Fibroblast of mammary gland (primary cell): Measurements from ENCODE around the gene PDGFRB.

Source experiments
- DNase-seq: peaks from one replicate; pipeline ENCODE4 v3.0.0-alpha.2; 2010; ENCODE audit warnings: low read depth
- H3K4me3 ChIP-seq: 2 replicates; pipeline ENCODE4 v1.5.1; 2011; ENCODE audit warnings: low read depth, mild to moderate bottlenecking, low read length, moderate library complexity; ENCODE audit not compliant: control insufficient read depth
- TF ChIP-seq, protein P1 (sequence below): conservative IDR thresholded peaks from 2 replicates; pipeline ENCODE4 v1.5.1; 2011; ENCODE audit warnings: low read depth, low read length, inconsistent platforms; ENCODE audit not compliant: control insufficient read depth, insufficient read depth

Gene PDGFRB

GRCh38 chr5:150122536-150123481 lies 32.8 kb downstream of the PDGFRB start:
- H3K4me3 ChIP-seq, result no peak overlapping the region
- no peak for DNase-seq
- TF ChIP-seq, protein P1, sequence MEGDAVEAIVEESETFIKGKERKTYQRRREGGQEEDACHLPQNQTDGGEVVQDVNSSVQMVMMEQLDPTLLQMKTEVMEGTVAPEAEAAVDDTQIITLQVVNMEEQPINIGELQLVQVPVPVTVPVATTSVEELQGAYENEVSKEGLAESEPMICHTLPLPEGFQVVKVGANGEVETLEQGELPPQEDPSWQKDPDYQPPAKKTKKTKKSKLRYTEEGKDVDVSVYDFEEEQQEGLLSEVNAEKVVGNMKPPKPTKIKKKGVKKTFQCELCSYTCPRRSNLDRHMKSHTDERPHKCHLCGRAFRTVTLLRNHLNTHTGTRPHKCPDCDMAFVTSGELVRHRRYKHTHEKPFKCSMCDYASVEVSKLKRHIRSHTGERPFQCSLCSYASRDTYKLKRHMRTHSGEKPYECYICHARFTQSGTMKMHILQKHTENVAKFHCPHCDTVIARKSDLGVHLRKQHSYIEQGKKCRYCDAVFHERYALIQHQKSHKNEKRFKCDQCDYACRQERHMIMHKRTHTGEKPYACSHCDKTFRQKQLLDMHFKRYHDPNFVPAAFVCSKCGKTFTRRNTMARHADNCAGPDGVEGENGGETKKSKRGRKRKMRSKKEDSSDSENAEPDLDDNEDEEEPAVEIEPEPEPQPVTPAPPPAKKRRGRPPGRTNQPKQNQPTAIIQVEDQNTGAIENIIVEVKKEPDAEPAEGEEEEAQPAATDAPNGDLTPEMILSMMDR, result no peak

GRCh38 chr5:150122158-150122510 lies 33.5 kb downstream of the PDGFRB start:
- DNase-seq, result no peak
- no peak overlapping the region for H3K4me3 ChIP-seq
- TF ChIP-seq, protein P1, result peak; percentile 11

GRCh38 chr5:150121448-150122157 lies 34.0 kb downstream of the PDGFRB start:
- DNase-seq, result no peak
- TF ChIP-seq, protein P1, result no peak
- H3K4me3 ChIP-seq, result no peak overlapping the region

DNA sequence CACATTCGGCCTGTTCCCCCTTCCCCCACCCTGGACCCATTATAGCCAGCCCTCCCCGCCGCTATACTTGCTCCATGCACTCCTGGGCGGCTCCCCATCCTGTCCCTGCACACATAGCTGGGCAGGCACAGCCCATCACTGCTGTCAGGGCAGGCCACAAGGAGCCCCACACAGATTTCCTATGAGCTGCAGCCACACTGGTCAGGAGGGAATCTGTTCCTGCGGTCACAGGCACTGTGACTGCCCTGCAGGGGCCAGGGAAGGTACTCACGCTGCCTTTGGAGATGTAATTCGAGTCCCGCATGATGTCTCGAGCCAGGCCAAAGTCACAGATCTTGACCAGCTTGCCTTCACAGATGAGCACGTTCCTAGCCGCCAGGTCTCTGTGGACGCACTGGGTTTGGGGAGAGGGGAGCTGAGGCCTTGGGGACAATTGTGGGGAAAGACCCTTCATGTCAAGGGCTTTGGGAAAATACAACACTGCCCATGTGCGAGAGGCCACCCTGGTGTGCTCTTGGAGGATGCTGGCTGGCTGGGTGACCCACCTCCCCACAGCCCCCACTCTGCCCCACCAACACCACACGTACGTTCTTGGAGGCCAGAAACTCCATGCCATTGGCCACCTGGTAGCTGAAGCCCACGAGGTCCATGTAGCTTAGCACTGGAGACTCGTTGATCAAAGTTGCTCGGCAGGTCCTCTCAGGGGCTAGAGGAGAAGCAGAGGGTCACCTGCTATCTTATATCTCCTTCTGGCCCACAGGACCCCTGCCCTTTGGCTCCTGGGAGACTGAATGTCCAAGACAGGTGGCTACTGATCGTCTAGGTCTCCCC lies 34.8 kb downstream of the PDGFRB start:
- no peak for DNase-seq
- H3K4me3 ChIP-seq, result no peak overlapping the region
- TF ChIP-seq, protein P1, result no peak

DNA sequence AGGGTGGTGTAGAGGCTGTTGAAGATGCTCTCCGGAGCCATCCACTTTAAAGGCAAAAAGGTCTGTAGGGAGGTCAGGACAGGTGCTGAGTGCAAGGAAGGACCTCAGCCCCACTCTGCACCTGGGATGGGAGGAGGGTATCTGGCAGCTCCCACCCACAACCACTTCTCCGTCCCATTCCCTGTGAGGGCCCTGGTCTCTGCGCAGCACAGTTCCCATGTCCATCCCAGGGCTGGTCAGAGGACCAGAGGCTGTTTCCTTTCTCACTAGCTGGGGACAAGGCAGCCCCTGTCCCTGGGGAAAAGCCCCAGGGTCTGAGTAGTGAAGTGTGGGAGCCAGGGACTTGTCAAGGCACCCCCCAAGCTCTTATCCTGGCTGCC lies 35.6 kb downstream of the PDGFRB start:
- no peak overlapping the region for H3K4me3 ChIP-seq
- DNase-seq, result no peak
- TF ChIP-seq, protein P1, result no peak

- DNase-seq, result no peak
- TF ChIP-seq, protein P1, result no peak
- no peak overlapping the region for H3K4me3 ChIP-seq
These were observed 36.1 kb downstream of the PDGFRB start for GRCh38 chr5:150119421-150120061.
